K562 (cell line): Measurements from ENCODE around the gene ARF1. TPM values are rescaled to one million over a fixed set of nuclear protein-coding genes. Genes with fewer than 3 reads are reported as not detected.

Source experiments
- BRF2 ChIP-seq: IDR thresholded peaks from 3 replicates; pipeline ENCODE4 v1.6.1; 2011; ENCODE audit warnings: borderline replicate concordance, mild to moderate bottlenecking; ENCODE audit not compliant: insufficient read length, insufficient read depth
- CC2D1A ChIP-seq: fragments of 450-650 bp; IDR thresholded peaks from 2 replicates; pipeline ENCODE4 v1.6.1; 2017; ENCODE audit warnings: mild to moderate bottlenecking
- CEBPG ChIP-seq, 3 experiments: fragments of 200-800 bp in 1 of 3; sonication (Bioruptor generic) in 1 of 3; sonication (generic) in 1 of 3; formaldehyde crosslinking in 1 of 3; IDR thresholded peaks in 2 of 3; conservative IDR thresholded peaks in 1 of 3; 2 replicates each; pipeline versions ENCODE4 v1.6.1 to v1.8.0; 2016 to 2022; ENCODE audit warnings: missing compliant biosample characterization in 2 of 3, missing genetic modification characterization in 2 of 3, mild to moderate bottlenecking in 1 of 3, missing genetic modification reagents in 1 of 3
- DEAF1 ChIP-seq: fragments of 450-650 bp; formaldehyde crosslinking; IDR thresholded peaks from 2 replicates; pipeline ENCODE4 v1.4.0; 2020; ENCODE audit warnings: mild to moderate bottlenecking, moderate library complexity
- FOSL1 ChIP-seq: fragments of 200-800 bp; sonication (Bioruptor generic); conservative IDR thresholded peaks from 2 replicates; pipeline ENCODE4 v1.6.1; 2016; ENCODE audit warnings: missing genetic modification characterization, missing compliant biosample characterization
- PHB ChIP-seq: fragments of 250-450 bp; sonication (Bioruptor Pico); IDR thresholded peaks from 2 replicates; pipeline ENCODE4 v1.5.0; 2021
- RBM25 ChIP-seq: fragments of 200-400 bp; formaldehyde crosslinking; IDR thresholded peaks from 2 replicates; pipeline ENCODE4 v1.6.1; 2018; ENCODE audit warnings: low read length, low read depth, moderate library complexity; ENCODE audit not compliant: severe bottlenecking
- THAP12 ChIP-seq: fragments of 250-450 bp; sonication (Bioruptor Pico); IDR thresholded peaks from 2 replicates; pipeline ENCODE4 v1.9.0; 2021; ENCODE audit warnings: mild to moderate bottlenecking, inconsistent platforms
- ZBTB7A ChIP-seq: IDR thresholded peaks from 2 replicates; pipeline ENCODE4 v1.6.1; 2011; ENCODE audit warnings: low read depth, mild to moderate bottlenecking, low read length, moderate library complexity, borderline replicate concordance; ENCODE audit not compliant: control insufficient read depth
- ZFPM2 ChIP-seq: fragments of 250-450 bp; sonication (Bioruptor Pico); IDR thresholded peaks from 2 replicates; pipeline ENCODE4 v1.5.1; 2022; ENCODE audit warnings: mild to moderate bottlenecking
- ZNF134 ChIP-seq: fragments of 250-450 bp; sonication (Bioruptor Pico); conservative IDR thresholded peaks from 2 replicates; pipeline ENCODE4 v1.4.0; 2020
- ZNF175 ChIP-seq: fragments of 200-800 bp; sonication (Bioruptor generic); IDR thresholded peaks from 2 replicates; pipeline ENCODE4 v1.6.1; 2016; ENCODE audit warnings: low read depth, mild to moderate bottlenecking, missing genetic modification characterization, missing compliant biosample characterization
- ZNF407 ChIP-seq: fragments of 450-650 bp; IDR thresholded peaks from 2 replicates; pipeline ENCODE4 v1.6.1; 2016; ENCODE audit warnings: low read depth
- polyA plus RNA-seq, 8 experiments: library from polyadenylated mRNA; depleted of rRNA in 4 of 8; stranded (reverse) in 5 of 8; unstranded in 3 of 8; fragments of >200 nt; fragmentation: Nextera tagmentation in 2 of 8; fragmentation: Illumina TruSeq in 1 of 8; extraction: Ambion mirVana in 2 of 8; extraction: Trizol in 1 of 8; gene quantifications; 2 replicates each; pipeline versions ENCODE4 v1.2.1 to v1.2.3, GENCODE V29; 2011 to 2014; ENCODE audit warnings: inconsistent platforms in 1 of 8, missing spikeins in 1 of 8
- total RNA-seq, 7 experiments: library from RNA; depleted of rRNA in 6 of 7; stranded (reverse); fragments of >200 nt in 6 of 7; fragmentation: Illumina TruSeq in 2 of 7; extraction: Trizol in 2 of 7; gene quantifications; 2 replicates each; pipeline versions ENCODE4 v1.2.1 to v1.2.3, GENCODE V29; 2011 to 2021; ENCODE audit warnings: low replicate concordance in 1 of 7

The ARF1 gene
- total and polyA plus RNA-seq, 9 of the 15 experiments (the other 6 are each of a cell fraction or from before 2014, with no cell fraction given), result 69.8 to 593 (median 325) TPM

GRCh38 chr1:228085287-228085951, 2.9 kb downstream of the ARF1 start (continued):
- TF ChIP-seq RBM25 (no peak), ZNF175 (no peak), BRF2 (no peak), ZFPM2 (no peak), CC2D1A (no peak), CEBPG (CRISPR knock-in tag; IDR thresholded peaks at IDR 0.05) (no peak), CEBPG (tag; conservative IDR thresholded peaks at IDR 0.05 in 1 of 2, IDR thresholded peaks at IDR 0.05 in 1 of 2) (no peak), DEAF1 (CRISPR knock-in tag) (0 out of 2 replicates have a peak, but pooled peaks have one; percentile 25), FOSL1 (tag) (0 out of 2 replicates have a peak, but pooled peaks have one; percentile 3), THAP12 (CRISPR knock-in tag) (no peak), ZBTB7A (0 out of 2 replicates have a peak, but pooled peaks have one; percentile 28), PHB (no peak), ZNF407 (no peak), ZNF134 (CRISPR knock-in tag) (no peak)
